Kidney (tissue), 14 donors: ENCODE measurements around the gene PSTK. TPM values are rescaled to one million over a fixed set of nuclear protein-coding genes. Genes with fewer than 3 reads are reported as not detected.

Experiments used
- DNase-seq, 5 donors: peaks; one replicate each; pipeline ENCODE4 v3.0.0-alpha.2; 2013 to 2020
- FAIRE-seq: peaks from 2 replicates; lab custom pipeline; 2012; peaks lifted over from hg19 to GRCh38; lab: Jason Lieb, UNC
- H3K27ac ChIP-seq, 2 donors: one replicate each; pipeline ENCODE4 v1.7.0; 2013; ENCODE audit warnings: low read depth in 2 of 2, low read length in 2 of 2, inconsistent platforms in 1 of 2
- H3K27me3 ChIP-seq: one replicate; pipeline ENCODE4 v1.7.1; 2013; ENCODE audit warnings: low read length, inconsistent platforms; ENCODE audit not compliant: control insufficient read depth, insufficient read depth
- H3K36me3 ChIP-seq, 3 donors: one replicate each; pipeline versions ENCODE4 v1.7.0 to v1.7.1; 2013; ENCODE audit warnings: low read length in 3 of 3, control low read depth in 1 of 3, inconsistent platforms in 1 of 3; ENCODE audit not compliant: insufficient read depth in 3 of 3, control insufficient read depth in 2 of 3
- H3K4me1 ChIP-seq, 3 donors: one replicate each; pipeline versions ENCODE4 v1.7.0 to v1.7.1; 2013; ENCODE audit warnings: low read length in 3 of 3, inconsistent platforms in 1 of 3, low read depth in 1 of 3; ENCODE audit not compliant: control insufficient read depth in 2 of 3, insufficient read depth in 2 of 3
- H3K4me3 ChIP-seq, 3 donors: one replicate each; pipeline versions ENCODE4 v1.7.0 to v1.8.1; 2013; ENCODE audit warnings: low read length in 3 of 3, control low read depth in 1 of 3, inconsistent platforms in 1 of 3
- H3K9ac ChIP-seq, 3 donors: one replicate each; pipeline versions ENCODE4 v1.7.0 to v1.7.1; 2013; ENCODE audit warnings: low read length in 3 of 3, control low read depth in 1 of 3, inconsistent platforms in 1 of 3
- H3K9me3 ChIP-seq, 3 donors: one replicate each; pipeline versions ENCODE4 v1.7.0 to v1.7.1; 2013; ENCODE audit warnings: low read length in 3 of 3, control low read depth in 1 of 3, inconsistent platforms in 1 of 3; ENCODE audit not compliant: control insufficient read depth in 2 of 3, insufficient read depth in 1 of 3
- intact Hi-C: fragments of 100-400 bp; cut with DNase I; formaldehyde crosslinking; loops from one replicate; pipeline ENCODE4 v1.11.1; 2022
- polyA plus RNA-seq: library from polyadenylated mRNA; stranded (reverse); fragments of 350-450 nt; fragmentation: Illumina TruSeq; extraction: RNeasy Lipid Tissue Mini Kit (QIAGEN cat#74804); gene quantifications from one replicate; pipeline ENCODE4 v1.2.3, GENCODE V29; 2014; ENCODE audit warnings: low read depth, low replicate concordance; ENCODE audit not compliant: insufficient read depth
- total RNA-seq: library from RNA; stranded (reverse); fragmentation: NEBNext Ultra II Directional; extraction: Animal tissue kit (Norgen Biotek cat#: 25700); gene quantifications from one replicate; pipeline ENCODE4 v1.2.1, GENCODE V29; 2021
- TF ChIP-seq, protein P1 (sequence below): IDR thresholded peaks from 3 replicates; pipeline ENCODE4 v1.5.1; 2012; ENCODE audit warnings: mild to moderate bottlenecking, moderate library complexity, borderline replicate concordance; ENCODE audit not compliant: insufficient read depth; ENCODE audit errors: extremely low read depth
- donor health status: control.
- donor health status: control.
- donor health status: control.
- donor health status: control.
- donor health status: control.
- donor health status: DM: yes; HTN: yes; CAD: no.
- donor health status: Normal renal cell carcinoma (clear cell type).

Gene PSTK
- total and polyA plus RNA-seq, 2 donors from 2014 or later: 4.3 to 4.7 TPM

DNA sequence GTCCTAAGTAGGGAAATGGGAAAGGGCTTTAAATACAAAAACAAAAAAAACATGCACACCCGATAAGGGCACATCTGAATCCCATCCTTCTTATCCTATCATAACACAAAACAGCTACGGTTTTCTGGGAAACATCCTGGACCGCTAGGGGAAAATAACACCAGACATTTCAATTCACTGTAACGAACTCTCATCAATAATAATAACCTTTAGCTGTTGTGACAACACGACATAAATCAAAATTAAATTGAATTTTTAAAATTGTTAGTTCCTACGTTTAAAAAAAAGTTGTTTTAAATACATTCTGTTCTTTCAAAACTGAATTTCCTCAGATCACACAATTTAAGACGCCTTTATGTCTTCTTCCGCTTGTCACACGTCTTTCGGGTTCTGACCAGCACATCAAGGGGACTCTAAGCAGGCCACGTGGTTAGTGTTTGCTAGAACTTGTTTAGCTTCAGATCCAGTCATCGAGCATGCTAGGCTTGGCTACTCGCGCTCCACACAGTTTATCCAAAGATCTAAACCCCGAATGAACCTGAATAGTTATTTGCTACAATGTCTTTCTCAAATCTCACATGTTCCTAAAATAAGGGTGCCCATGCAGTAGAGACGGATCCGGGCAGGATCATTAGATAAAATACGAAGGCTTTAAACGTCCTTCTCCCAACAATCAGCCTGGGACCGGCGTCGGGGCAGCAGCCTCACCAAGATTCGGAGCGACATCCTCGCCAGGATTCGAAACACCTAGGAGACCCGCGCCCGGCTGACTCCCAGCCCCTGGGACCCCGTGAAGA, 27.6 kb downstream of the PSTK start:
- DNase-seq: peak in 4 of 5 donors; percentile 37 to 79 (median 60)
- H3K4me1 ChIP-seq: peaks cover 0 to 8% (median 0%) of the 10 kb centered on the region in 3 donors
- no peaks in the 10 kb centered on the region for H3K36me3 ChIP-seq
- no peaks in the 10 kb centered on the region for H3K27me3 ChIP-seq
- H3K9ac ChIP-seq: peak overlapping the region; percentile 52 to 92 (median 71)
- intact Hi-C loops: no loop called here
- peak overlapping the region; percentile 66 to 93 (median 88) for H3K4me3 ChIP-seq
- TF ChIP-seq, protein P1, sequence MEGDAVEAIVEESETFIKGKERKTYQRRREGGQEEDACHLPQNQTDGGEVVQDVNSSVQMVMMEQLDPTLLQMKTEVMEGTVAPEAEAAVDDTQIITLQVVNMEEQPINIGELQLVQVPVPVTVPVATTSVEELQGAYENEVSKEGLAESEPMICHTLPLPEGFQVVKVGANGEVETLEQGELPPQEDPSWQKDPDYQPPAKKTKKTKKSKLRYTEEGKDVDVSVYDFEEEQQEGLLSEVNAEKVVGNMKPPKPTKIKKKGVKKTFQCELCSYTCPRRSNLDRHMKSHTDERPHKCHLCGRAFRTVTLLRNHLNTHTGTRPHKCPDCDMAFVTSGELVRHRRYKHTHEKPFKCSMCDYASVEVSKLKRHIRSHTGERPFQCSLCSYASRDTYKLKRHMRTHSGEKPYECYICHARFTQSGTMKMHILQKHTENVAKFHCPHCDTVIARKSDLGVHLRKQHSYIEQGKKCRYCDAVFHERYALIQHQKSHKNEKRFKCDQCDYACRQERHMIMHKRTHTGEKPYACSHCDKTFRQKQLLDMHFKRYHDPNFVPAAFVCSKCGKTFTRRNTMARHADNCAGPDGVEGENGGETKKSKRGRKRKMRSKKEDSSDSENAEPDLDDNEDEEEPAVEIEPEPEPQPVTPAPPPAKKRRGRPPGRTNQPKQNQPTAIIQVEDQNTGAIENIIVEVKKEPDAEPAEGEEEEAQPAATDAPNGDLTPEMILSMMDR: no peak
- H3K9me3 ChIP-seq: no peaks in the 10 kb centered on the region
- FAIRE-seq: no peak
- H3K27ac ChIP-seq: peak overlapping the region; percentile 83 to 91

DNA sequence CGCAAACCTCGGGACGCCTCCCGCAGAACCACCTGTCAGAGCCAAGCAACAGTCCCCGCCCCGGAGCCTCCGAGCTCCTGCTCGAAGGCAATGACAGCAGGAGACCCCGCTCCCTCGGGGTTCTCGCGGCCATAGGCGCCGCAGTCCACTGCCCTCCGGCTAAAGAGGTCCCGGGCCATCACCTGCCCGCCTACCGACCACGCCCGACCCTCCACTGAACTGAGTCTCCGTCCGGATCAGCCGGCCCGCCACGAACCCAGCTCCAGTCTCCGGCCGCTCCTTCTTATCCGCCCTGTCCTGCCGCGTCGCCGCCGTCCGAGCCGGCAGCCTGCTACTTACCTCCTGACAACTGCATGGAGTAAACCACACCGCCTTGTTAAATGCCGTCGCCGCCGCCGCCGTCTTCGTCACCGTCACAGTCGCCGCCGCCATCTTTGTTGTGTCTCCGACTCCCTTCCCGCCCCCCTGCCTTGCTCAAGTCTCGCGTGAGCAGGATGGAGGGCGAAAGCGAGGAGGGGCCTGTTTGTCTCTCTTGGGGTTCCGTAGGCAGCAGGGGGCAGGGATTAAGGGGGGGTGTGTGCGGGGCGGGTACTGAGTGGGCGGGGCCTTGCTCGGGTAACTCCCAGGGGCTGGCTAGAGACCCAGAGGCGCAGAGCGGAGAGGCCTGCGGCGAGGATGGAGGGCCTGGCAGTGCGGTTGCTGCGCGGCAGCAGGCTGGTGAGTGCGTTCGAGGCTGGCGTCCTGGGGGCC, 28.3 kb downstream of the PSTK start, which contains the start of the genes ACADSB and IKZF5:
Gene ACADSB (plus strand): TSS at position 652 of the 750 bp plus-strand sequence. CDS start 24 bp downstream, at position 676.
Gene IKZF5 (minus strand): TSS at position 441 of the 750 bp plus-strand sequence. CDS start 10,170 bp downstream, outside the sequence.
- no peak for FAIRE-seq
- intact Hi-C loops: no loop called here
- DNase-seq: peak; percentile 98 to 99 (median 99)
- Histone ChIP-seq H3K27ac (peak within 1 kb of the TSS; percentile 83 to 91), H3K9me3 (no peaks in the 10 kb centered on the region), H3K27me3 (no peaks in the 10 kb centered on the region), H3K4me3 (peak within 1 kb of the TSS; percentile 82 to 93 (median 88)), H3K4me1 (peaks cover 0 to 8% (median 0%) of the 10 kb centered on the region in 3 donors), H3K36me3 (no peaks in the 10 kb centered on the region), H3K9ac (peak within 1 kb of the TSS; percentile 63 to 92 (median 71))
- TF ChIP-seq, protein P1: no peak

- intact Hi-C loops: no loop called here
- Histone ChIP-seq H3K4me1 (peaks cover 0 to 8% (median 0%) of the 10 kb centered on the region in 3 donors), H3K27ac (peak overlapping the region in 1 of 2 donors; percentile 55), H3K9me3 (no peaks in the 10 kb centered on the region), H3K4me3 (peak overlapping the region; percentile 76 to 88 (median 82)), H3K27me3 (no peaks in the 10 kb centered on the region), H3K9ac (peak overlapping the region; percentile 21 to 79 (median 63)), H3K36me3 (no peaks in the 10 kb centered on the region)
- TF ChIP-seq, protein P1: no peak
- FAIRE-seq: no peak
- DNase-seq: peak in 4 of 5 donors; percentile 18 to 76 (median 42)
Observed at GRCh38 chr10:123009105-123009820, 29.1 kb downstream of the PSTK start.
